NCI-H1092 treated with DMSO at 0.1 percent for 48 hours (cell line): ENCODE data around the gene CLPSL1.

Source experiments
- DNase-seq: peaks from one replicate; lab custom pipeline; 2025; lab: John Stamatoyannopoulos, UW

CLPSL1 gene

DNA sequence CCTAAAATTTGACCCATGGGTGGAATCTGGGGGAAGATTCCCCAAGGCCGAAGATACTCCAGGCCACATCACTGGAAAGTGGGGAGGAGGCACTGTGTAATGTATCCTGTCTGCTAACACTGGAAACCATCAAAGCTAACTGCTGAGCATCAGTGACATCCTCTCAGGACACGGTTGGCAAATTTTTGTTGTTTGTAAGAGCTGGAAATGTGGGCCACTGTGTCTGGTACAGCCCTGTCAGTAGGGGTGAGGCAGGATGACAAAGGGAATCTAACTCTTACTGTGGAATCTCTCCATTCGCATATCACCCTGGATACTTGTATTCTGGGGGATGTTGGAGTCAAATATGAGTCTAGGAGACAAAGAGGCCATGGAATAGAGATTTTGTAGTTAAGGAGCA is 21.4 kb upstream of the CLPSL1 start:
- no peak for DNase-seq

DNA sequence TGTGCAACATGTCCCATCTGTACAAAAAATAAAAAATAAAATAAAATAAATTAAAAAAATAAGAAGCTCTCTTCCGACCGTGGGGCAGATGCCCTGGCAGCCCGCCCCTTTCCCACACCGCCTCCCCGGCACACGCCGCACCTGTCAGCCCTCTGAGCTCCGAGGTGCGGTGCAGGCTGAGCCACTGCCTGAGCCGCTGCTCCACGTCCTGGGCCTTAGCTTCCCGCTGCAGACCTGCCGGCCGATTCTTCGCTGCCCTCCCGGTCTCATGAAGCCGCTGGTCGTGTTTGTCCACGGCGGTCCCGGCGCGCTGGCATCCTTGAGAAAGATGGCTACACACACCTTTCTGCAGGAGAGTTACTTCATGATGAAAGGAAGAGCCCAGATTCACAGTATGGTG is 15.1 kb upstream of the CLPSL1 start:
- no peak for DNase-seq

DNA sequence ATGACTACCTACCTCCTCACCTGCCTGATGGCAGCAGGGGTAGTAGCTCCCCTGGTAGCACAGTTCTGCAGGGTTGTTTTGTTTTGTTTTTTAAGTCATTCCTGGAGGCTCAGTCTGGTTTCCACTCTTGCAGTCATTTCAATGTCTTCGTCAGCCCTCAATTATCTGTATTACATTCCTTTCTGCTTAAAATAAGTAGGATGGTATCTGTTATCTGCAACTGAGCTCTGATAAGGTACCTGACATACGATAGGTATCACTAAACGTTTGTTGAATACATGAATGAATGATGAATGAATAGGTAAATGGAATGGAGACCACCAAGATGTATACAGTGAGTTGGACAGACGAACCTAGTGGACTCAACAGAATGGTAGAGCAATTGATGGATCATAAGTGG is 11.6 kb upstream of the CLPSL1 start:
- DNase-seq: no peak

DNA sequence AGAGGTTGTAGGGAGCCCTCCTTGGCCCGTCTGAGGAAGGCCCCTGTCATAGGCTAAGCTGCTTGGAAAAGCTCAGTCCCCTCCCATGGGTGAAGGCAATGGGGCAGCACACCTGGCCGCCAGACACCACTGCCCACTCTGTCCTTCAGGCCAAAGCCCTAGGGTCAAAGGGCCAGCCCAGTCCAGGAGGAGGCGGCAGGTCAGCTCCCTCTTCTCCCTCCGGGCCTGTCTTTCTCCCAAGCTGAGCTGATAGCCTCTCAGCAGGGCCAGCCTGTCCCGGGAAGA is 9.5 kb upstream of the CLPSL1 start:
- DNase-seq: no peak

DNA sequence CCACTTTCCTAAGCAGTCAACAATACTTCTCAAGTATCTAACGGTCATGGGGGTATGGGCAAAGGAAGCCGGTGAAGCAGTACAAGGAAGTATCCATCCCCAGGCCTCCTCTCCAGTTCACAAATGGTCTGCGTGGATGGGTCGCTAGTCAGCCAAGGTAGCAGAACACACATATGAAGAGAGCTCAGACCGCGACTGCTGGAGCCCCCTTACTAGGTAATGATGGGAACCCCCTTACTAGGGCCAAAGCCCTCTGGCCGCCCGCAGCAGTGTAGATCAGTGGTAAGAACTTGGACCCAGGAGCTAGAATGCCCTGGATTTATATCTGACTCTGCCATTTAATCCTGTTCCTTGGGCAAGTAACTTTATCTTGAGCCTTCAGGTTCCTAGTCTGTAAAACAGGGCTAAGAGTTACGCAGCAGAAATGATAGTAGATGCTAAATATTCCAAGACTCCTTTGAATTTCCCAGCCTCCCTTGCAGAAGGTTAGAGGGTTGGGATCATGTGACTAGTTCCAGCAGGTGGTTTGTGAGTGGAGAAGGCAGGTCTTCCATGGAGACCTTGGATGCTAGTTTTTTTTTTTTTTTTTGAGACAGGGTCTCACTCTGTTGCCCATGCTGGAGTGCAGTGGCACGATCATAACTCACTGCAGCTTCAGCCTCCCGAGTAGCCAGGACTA is 6.6 kb upstream of the CLPSL1 start:
- DNase-seq: no peak

DNA sequence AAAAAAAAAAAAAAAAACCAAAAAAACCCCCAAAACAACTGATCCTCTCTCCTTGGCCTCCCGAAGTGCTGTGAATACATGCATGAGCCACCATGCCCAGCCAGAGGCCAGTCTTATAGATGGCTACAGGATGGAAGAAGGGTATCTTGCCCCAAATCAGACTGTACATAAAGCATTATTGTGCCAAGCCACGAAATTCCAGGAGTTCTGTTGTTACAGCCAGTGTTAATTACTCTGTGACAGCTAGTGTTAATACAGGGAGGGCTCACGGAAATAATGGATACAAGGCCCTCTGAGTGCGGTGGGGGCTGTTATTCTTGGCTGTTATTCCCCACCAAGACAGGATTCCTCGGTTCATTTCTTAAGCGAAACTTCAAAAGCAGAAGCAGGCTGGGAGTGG is 5.8 kb upstream of the CLPSL1 start:
- DNase-seq: no peak

DNA sequence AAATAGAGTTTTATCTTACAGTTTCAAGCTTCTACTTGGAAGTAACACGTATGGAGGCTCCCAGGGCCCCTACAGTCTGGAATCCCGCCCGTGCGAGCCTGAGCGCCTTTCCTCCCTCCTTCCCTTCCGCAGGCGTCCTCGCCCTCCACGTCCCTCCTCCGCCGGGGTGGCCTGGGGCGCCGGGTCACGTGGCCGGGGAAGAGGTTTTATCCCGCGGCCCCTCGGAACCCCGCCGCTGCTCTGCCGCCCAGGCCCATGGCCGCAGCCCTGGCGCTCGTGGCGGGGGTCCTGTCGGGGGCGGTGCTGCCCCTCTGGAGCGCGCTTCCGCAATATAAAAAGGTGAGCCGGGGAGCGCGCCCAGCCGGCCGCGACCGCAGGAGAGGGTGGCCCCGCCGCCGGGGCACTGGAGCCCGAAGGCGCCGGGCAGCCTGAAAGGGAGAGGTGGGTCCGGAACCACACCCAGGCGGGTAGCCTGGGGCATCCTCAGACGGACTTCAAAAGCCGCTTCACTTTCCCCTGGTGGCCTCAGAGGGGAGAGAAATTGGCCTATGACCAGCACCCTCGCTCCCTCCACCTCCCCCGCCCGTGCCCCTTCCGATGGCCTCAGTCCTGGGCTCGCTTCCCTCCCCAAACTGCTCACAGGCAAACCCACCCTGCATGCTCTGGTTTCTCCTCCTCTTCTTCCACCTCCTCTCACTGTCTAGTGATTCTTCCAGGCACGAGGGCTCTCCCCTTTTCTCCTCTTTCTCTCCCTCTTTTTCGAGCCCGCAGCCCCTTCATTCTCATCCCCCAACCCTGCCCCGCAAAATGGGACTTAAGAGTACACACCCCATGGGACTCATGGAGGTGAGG is 4.2 kb upstream of the CLPSL1 start, which contains the start of gene CLPSL2:
CLPSL2 (plus strand) TSS at position 235 of the 852 bp plus-strand sequence; CDS start at position 256, 21 bp downstream.
- no peak for DNase-seq

DNA sequence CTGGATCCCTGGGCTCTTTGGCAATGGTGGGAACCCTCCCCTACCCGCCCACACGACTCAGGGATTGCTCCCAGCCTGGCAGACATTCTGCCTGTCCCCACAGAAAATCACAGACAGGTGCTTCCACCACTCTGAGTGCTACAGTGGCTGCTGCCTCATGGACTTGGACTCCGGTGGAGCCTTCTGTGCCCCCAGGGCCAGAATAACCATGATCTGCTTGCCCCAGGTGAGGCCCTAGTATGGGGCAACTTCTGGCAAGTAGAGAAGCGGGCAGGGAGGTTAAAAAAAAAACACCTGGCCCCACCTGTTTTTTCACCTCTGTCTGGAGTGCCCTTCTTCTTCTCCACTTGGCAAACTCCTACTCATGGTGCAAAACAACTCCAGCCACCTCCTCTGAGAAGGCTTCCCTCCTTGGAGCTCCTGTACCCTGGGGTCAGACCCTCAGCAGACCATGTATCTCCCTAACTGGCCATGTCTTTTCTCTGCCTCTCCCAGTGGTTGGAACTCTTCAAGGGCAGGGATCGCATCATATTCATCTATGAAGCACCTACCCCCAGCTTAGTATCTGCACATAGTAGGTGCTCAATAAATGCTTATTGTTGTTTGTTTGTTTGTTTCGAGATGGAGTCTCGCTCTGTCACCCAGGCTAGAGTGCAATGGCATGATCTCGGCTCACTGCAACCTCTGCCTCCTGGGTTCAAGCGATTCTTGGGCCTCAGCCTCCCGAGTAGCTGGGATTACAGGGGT is 3.3 kb upstream of the CLPSL1 start:
- no peak for DNase-seq

DNA sequence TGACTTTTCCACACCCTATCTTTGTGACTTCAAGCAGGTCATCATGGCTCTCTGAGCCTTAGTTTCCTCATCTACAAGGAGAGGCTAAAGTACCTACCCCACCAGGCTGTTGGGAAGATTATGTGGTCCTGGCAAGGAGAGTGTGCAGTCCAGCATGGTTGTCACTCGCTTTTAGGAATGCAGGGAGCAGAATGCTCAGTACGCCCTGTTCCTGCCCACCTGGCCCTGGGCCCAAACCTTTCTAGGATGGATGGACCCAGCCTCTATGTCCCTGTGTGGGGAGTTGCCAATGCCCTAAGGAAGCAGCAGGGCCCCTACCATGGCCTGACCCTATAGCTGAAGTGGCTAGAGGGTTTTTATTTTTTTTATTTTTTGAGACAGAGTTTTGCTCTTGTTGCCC is 2.4 kb upstream of the CLPSL1 start:
- DNase-seq: no peak

DNA sequence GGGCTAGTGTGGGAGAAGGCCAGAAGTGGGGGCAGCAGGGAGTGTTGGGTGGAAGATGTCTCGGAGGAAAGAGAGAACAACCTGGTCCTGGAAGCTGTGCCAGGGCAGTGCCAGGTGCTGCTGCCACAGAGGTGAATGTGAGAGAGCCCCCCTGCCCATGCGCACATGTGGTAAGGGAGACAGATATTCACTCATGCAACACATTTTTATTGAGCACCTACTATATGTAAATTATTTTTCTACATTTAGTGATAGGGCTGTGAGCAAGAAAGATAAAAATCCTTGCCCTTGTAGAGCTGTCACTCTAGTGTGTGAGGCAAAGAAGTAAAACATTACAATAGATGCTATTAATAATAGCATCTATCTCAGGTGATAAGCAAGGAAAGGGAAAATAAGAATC is 471 bp downstream of the CLPSL1 start:
- DNase-seq: no peak

DNA sequence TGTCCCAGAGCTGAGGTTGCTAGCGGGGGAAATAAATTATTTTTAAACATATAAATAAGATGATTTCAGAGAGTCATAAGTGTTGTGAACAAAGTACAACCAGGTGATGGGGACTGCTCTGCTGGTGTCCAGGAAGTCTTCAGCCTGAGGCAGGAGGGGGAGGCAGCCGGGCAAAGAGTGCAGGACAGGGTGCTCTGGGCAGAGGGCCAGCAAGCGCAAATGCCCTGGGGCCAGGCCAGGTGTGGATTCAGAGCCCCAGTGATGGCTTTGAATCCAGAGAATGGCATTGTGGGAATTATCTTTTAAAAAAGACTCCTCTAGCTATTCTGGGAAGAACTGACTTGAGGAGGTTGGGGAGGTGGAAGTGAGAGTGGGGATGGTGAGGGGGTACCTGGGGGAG is 1.6 kb downstream of the CLPSL1 start:
- no peak for DNase-seq

DNA sequence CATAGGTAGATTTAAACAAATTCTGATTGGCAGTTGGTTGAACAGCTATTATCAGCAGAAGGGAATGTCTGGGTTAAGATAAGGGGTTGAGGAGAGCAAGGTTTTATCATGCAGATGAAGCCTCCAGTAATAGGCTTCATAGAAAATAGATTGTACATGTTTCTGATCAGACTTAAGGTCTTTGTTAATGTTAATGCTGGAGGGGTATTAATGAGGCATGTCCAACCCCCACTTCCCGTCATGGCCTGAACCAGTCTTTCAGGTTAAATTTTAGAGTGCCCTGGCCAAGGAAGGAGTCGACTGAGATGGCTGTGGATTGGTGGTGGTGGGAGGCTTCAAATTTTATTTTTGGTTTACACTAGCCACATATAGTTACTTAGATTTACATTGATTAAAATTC is 3.4 kb downstream of the CLPSL1 start:
- no peak for DNase-seq

DNA sequence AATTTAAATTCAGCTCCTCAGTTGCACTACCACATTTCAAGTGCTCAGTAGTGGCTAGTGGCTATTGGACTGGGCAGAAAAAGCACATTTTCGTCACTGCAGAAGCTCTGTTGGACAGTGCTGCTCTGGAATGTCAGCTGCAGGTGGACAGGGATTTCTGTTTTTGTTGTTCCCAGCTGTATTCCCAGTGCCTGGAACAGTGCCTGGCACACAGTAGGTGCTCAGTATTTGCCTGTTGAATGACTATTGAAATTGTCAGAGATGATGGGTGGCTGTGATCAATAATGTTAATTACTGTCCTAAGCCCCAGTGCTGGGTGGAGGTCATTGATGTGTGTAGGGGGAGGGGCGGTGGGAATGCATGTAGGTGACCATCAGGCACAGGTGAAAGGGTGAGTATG is 5.5 kb downstream of the CLPSL1 start:
- DNase-seq: no peak

DNA sequence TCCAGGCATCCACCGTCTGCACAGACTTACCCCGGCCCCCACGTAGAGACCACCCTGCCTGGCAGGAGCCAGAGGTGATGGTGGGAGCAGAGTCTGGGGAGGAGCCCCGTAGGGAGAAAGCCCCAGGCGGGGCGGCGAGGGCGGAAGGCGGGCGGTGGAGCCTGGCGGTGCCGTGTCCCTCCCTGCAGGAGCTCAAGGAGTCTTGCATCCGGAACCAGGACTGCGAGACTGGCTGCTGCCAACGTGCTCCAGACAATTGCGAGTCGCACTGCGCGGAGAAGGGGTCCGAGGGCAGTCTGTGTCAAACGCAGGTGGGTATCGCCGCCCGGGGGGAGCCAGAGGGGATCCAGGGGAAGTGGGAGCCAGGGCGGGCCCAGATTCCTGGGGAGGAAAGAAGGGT is 6.0 kb downstream of the CLPSL1 start:
- DNase-seq: no peak

DNA sequence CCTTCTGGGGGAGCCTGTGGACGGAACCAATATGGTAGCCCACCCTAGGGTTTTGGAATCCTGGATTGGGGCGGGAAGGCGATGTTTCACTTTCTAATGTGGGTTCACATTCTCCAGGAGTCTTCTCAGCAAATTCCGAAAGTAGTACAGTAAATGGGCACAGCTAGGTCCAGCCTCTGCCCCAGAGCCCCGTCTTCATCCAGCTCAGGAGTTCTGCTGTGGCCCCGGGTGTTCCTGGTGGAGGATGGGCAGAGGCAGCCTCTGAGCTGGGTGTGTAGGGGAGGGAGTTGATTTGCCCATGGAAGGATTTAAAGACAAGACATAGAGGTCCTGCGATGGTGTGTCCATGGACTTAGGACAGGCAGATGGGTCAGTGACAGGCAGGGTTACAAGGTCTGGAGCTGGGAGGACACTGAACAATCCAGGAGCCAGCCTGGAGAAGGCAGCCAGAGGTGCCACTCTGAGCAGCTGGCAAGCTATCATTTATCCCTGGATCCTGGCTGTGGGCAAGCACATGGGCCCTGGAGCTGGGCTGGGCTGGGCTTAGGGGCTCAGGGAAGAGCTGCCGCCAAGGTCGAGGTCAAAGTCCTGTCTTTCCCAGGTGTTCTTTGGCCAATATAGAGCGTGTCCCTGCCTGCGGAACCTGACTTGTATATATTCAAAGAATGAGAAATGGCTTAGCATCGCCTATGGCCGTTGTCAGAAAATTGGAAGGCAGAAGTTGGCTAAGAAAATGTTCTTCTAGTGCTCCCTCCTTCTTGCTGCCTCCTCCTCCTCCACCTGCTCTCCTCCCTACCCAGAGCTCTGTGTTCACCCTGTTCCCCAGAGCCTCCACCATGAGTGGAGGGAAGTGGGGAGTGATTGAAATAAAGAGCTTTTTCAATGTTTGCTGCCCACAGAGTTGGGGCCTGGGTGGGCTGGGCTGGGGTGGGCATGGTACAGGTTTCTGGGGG is 6.7 kb downstream of the CLPSL1 start:
- DNase-seq: no peak

DNA sequence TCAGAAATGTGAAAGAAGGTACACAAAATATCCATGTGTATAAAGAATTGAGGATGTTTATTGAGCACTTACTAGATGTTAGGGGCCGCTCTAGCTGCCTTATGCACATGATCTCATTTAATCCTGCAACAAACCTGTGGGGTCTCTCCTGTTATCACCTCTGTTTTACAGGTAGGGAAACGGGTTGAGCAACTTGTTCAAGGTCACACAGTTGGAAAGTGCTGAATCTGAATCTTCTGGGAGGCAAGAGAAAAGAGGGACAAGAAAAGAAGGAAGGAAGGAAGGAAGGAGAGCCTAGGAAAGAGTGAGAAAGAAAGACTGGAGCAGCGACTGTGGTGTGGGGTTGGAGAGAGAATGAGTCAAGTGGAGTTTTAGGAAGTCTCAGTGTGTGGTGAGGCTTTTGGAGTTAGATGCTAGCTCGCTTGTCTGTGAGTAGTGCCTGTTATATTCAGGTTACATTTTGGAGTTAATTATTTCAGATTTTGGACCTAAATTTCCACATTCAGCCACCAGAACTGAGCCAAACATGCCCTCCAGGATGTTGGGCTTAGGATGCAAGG is 7.7 kb downstream of the CLPSL1 start:
- no peak for DNase-seq

DNA sequence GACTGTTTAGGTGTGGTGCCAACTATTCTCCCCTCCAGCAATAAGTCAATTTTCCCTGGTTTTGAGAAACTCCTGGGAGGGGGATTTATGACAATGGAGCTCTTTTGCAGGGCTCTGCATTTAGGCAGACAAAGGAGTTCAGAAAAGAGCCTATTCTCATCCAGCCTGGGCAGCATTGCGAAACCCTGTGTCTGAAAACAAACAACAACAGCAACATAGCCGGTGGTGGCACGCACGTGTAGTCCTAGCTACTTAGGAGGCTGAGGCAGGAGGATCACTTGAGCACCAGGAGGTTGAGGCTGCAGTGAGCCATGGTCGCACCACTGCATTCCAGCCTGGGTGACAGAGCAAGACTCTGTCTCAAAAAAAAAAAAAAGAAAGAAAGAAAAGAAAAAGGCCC is 9.9 kb downstream of the CLPSL1 start:
- DNase-seq: no peak

DNA sequence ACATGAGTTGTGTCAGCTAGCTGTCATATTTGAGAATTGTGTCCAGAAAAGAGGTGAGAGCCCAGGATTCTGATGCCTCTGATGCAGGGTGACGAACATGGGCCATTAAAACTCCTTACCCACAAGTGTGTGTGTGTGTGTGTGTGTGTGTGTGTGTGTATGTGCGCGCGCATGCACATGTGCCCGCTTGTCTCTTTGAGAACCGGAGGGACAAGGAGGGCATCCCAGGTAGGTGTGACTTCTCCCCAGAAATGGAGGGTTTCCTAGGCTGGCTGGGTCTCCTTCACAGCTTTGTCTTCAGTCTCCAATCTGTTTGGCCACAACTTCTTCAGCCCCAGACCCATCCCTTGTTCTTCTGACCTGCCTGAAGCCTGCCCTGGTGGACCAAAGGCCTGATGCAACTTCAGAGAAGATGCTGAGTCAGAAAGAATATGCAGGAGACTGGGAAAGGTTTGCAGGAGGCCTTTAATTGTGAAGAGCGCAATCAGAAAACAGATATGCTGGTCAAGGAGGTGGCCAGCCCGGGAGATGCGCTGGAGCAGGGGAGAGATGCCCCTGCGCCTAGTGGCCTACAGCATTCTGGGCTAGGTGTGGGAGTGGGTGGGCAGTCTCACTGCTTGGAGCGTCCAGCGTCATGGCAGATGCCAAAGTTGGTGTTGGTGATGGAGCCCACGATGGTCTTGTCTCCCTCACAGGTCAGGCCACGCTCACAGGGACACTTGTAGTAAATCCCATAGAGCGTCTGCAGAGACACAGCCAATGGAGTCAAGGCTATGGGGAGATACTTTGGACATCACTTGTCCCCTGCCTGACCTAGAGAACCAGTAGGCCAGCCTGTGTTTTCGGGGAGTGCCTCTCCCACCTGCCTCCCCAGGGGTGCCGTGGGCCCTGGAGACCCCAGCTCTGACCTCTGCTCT is 14.0 kb downstream of the CLPSL1 start:
- DNase-seq: no peak

DNA sequence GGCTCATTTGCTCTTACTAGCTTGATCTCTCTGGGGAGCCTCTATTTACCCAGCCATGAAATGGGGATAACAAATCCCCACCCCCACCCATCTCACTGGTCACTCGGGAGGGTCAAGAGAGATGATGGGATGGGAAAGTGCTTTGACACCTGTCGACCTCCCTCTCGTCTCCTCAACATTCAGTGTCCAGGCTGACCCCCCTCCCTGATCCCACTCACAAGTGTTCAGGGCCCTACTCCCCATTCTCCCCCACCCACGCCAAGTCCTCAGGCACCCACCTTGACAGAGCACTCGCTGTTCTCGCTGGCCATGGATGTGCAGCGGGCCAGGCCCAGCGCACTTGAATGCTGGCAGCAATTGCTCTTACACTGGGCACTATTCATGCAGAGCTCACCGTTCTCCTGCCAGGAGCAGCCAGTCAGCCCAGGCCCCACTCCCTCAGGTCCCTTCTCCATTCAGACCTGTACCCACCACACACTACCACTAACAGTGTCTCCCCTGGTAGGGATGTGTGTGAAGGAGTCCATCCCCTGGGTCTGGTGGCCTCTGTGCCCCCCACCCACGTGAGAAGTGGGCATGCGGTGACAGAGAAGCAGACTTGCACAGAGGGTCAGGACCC is 14.7 kb downstream of the CLPSL1 start:
- no peak for DNase-seq

DNA sequence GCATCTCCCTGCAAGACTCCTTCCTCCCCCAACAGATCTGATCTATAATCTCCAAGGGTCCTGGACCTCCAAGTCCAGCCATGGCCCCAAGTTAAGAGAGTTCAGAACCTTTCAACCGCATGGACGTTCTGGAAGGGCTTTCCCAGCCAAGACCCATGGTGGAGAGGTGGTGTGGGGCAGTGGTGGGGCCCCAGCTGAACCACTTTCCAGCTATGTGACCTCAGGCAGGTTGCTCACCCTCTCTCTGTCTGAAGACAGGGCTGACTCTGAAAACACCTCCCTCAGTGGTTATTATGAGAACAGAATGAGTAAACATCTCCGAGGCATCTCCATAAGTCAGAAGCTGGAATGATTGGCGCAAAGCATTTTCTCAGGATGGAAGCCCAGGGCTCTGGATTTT is 15.4 kb downstream of the CLPSL1 start:
- no peak for DNase-seq
